Measurements from ENCODE around the gene TLK1. TPM values are rescaled to one million over a fixed set of nuclear protein-coding genes. Genes with fewer than 3 reads are reported as not detected.
"Not testable (repeated sequence)": the region's sequence is repeated elsewhere in the genome, so short reads cannot be mapped to it uniquely, and the experiment has no call there.

Gene TLK1
- total RNA-seq, 6 experiments from 2014 or later, result 18.4 to 40.2 (median 29.0) TPM

DNA sequence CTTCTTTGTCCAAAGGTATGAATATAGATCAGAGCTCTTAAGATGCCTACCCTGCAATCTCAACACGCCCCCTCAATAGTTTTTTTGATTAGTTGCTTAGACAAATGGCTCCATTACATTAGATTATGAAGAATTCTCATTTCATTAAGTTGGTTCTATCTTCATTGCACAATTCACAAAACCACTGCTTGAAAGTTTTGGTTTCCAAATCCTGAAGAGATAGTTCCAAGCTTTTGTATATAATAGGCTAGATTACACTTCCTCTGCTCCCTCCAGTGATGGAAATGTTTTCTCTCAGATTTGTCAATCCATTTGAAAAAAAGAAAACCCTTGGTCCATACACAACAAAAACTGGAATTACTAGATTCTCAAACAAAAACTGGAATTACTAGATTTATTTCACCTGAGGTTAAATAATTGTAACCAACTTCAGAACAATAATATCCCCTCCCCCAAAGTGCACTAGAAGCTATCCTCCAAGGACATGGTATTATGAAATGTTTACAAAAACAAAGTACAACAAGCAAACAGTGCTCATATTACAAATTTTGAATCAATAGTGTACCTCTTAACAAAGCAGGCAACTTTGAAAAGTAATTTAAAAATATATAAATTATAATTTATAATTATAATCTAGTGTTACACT lies 6.8 kb upstream of the TLK1 start:
- Histone ChIP-seq H3K9me3 (no peaks in the 10 kb centered on the region), H3K27ac (peak overlapping the region in 1 of 3 donors; percentile 48), H3K4me3 (peak overlapping the region in 1 of 3 donors; percentile 11), H3K36me3 (no peaks in the 10 kb centered on the region), H3K4me1 (peaks cover 0 to 35% (median 7%) of the 10 kb centered on the region in 4 donors), H3K27me3 (no peaks in the 10 kb centered on the region)
- DNase-seq (no peak), ATAC-seq (peak; percentile 58 to 73 (median 61))
- TF ChIP-seq, protein P1, sequence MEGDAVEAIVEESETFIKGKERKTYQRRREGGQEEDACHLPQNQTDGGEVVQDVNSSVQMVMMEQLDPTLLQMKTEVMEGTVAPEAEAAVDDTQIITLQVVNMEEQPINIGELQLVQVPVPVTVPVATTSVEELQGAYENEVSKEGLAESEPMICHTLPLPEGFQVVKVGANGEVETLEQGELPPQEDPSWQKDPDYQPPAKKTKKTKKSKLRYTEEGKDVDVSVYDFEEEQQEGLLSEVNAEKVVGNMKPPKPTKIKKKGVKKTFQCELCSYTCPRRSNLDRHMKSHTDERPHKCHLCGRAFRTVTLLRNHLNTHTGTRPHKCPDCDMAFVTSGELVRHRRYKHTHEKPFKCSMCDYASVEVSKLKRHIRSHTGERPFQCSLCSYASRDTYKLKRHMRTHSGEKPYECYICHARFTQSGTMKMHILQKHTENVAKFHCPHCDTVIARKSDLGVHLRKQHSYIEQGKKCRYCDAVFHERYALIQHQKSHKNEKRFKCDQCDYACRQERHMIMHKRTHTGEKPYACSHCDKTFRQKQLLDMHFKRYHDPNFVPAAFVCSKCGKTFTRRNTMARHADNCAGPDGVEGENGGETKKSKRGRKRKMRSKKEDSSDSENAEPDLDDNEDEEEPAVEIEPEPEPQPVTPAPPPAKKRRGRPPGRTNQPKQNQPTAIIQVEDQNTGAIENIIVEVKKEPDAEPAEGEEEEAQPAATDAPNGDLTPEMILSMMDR (IDR thresholded peaks at IDR 0.05), result no peak
- TF ChIP-seq POLR2A (IDR thresholded peaks at IDR 0.05), result no peak
- intact Hi-C loops (cut with DNase I), result loop anchor here in 1 of 2 donors (10.0 kb wide), 1 partner anchor 247 kb away; no protein-coding TSS in a partner anchor
- 58% methylated on average over 1 of the region's 1 CpG for WGBS (ENCODE audit: insufficient coverage, low coverage, low lambda C conversion rate, missing lambda C conversion rate)

DNA sequence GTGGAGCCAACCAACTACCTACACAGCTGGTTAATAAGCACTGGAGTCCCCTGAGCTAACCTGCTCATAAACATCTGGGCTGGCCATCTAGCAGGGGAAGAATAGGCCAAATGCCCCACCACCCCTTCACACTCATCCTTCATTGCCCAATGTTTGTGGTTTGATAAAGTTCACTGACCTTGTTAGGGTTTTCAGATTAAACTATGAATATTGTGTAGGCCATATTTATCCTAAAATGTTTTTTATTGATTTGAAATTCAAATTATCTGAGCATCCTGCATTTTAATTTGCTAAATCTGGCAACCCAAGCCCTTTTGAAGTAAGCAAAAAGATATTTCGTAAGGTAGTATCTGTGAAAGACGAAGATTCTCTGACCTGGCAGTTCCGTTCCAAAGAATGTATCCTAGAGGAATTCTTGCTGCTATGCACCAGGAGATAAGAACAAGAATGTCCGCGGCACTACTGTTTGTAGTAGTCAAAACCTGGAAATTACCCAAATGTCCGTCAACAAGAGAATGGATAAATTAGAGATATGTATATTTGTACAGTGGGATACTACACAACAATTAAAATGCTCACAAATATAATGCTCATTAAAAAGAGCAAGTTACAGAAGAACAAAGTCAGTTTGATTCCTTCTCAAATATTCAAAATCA lies 5.8 kb upstream of the TLK1 start:
- Histone ChIP-seq H3K36me3 (no peaks in the 10 kb centered on the region), H3K4me3 (peak overlapping the region in 1 of 3 donors; percentile 6), H3K27me3 (no peaks in the 10 kb centered on the region), H3K9me3 (no peaks in the 10 kb centered on the region), H3K4me1 (peaks cover 0 to 40% (median 8%) of the 10 kb centered on the region in 4 donors), H3K27ac (peak overlapping the region in 1 of 3 donors; percentile 48)
- DNase-seq (peak in 1 of 3 donors; percentile 61), ATAC-seq (peak; percentile 82 to 88 (median 85))
- intact Hi-C loops (cut with DNase I), result loop anchor here in 1 of 2 donors (10.0 kb wide), 1 partner anchor 248 kb away; no protein-coding TSS in a partner anchor
- 13% methylated on average over 6 of the region's 6 CpGs for WGBS (ENCODE audit: insufficient coverage, low coverage, low lambda C conversion rate, missing lambda C conversion rate)
- TF ChIP-seq, protein P1 (IDR thresholded peaks at IDR 0.05), result no peak
- TF ChIP-seq POLR2A (IDR thresholded peaks at IDR 0.05), result no peak

DNA sequence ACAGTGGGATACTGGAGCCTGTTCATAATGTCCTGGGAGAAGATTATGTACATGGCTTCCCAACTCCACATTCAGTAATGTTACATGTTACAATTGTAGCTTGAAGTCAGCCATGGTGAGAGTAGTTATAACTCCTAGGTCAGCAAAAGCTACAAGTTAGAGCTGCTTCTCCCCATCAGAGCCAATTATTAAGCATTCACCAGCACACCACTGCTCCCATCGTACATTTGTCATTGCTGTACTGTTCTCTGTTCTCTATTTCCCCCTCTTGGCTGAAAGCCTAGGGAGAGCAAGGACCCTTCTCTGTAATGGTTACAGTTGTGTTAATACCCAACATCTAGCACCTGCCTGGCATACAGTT lies 5.3 kb upstream of the TLK1 start:
- Histone ChIP-seq H3K27ac (peak overlapping the region in 1 of 3 donors; percentile 48), H3K4me1 (peaks cover 0 to 42% (median 8%) of the 10 kb centered on the region in 4 donors), H3K4me3 (no peak overlapping the region), H3K9me3 (no peaks in the 10 kb centered on the region), H3K36me3 (no peaks in the 10 kb centered on the region), H3K27me3 (no peaks in the 10 kb centered on the region)
- 40% methylated on average over 1 of the region's 1 CpG for WGBS (ENCODE audit: insufficient coverage, low coverage, low lambda C conversion rate, missing lambda C conversion rate)
- intact Hi-C loops (cut with DNase I), result loop anchor here in 1 of 2 donors (10.0 kb wide), 1 partner anchor 249 kb away; no protein-coding TSS in a partner anchor
- ATAC-seq (peak in 1 of 4 donors; percentile 9), DNase-seq (no peak)
- TF ChIP-seq, protein P1 (IDR thresholded peaks at IDR 0.05), result no peak
- TF ChIP-seq POLR2A (IDR thresholded peaks at IDR 0.05), result no peak

DNA sequence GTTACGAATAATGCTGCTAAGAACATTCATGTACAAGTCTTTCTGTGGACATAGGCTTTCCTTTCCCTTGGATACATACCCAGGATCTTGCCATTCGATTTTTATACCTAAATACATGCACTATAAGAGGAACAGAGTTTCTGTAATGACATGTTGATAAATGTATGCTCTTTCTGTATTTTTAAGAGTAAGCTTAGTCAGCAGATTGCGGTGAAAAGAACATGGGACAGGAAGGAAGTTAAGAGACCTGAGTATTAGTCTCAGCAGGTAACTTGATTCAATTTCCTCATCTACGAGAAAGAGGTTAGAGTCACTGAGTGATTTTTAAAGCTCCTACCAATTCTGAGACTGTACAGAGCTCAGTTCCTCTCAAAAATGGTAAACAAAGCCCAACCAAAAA lies 2.6 kb upstream of the TLK1 start:
- Histone ChIP-seq H3K4me3 (no peak overlapping the region), H3K36me3 (no peaks in the 10 kb centered on the region), H3K4me1 (peaks cover 0 to 46% (median 8%) of the 10 kb centered on the region in 4 donors), H3K27me3 (no peaks in the 10 kb centered on the region), H3K27ac (no peak overlapping the region), H3K9me3 (no peaks in the 10 kb centered on the region)
- intact Hi-C loops (cut with DNase I), result loop anchor here in 1 of 2 donors (10.0 kb wide), 1 partner anchor 252 kb away; no protein-coding TSS in a partner anchor
- TF ChIP-seq POLR2A (IDR thresholded peaks at IDR 0.05), result no peak
- TF ChIP-seq, protein P1 (IDR thresholded peaks at IDR 0.05), result no peak
- WGBS (ENCODE audit: insufficient coverage, low coverage, low lambda C conversion rate, missing lambda C conversion rate), result 60% methylated on average over 4 of the region's 4 CpGs
- no peak for ATAC-seq
- DNase-seq, result no peak

DNA sequence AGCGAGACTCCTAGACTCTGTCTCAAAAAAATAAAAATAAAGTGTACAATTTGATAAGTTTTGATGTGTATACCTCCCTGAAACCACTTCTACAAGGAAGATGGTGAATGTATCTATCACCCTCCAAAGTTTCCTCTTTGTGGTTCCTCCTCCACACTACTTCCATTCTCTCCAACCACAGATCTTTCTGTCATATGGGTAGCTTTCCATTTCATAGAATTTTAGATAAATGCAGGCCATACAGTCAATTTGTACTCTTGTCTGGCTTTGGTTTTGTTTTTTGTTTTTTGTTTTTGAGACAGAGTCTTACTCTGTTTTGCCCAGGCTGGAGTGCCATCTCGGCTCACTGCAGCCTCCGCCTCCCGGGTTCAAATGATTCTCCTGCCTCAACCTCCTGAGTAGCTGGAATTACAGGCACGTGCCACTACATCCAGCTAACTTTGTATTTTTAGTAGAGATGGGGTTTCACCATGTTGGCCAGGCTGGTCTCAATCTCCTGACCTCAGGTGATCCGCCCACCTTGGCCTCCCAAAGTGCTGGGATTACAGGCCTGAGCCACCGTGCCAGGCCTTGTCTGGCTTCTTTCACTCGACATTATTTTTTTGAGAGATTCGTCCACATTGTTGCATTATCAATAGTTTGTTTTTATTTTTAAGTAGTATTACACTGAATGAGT lies 2.0 kb upstream of the TLK1 start:
- H3K36me3 ChIP-seq, H3K4me3 ChIP-seq, H3K27me3 ChIP-seq, H3K27ac ChIP-seq, H3K9me3 ChIP-seq, DNase-seq, ATAC-seq: not testable (repeated sequence)
- intact Hi-C loops (cut with DNase I), result loop anchor here in 1 of 2 donors (10.0 kb wide), 1 partner anchor 252 kb away; no protein-coding TSS in a partner anchor
- H3K4me1 ChIP-seq, result peaks cover 0 to 46% (median 8%) of the 10 kb centered on the region in 4 donors
- WGBS (ENCODE audit: insufficient coverage, low coverage, low lambda C conversion rate, missing lambda C conversion rate), result 86% methylated on average over 9 of the region's 9 CpGs

Measured in right lobe of liver (tissue), 6 donors.